Body of pancreas (tissue), 4 donors: Measurements from ENCODE around the gene OR51E1. TPM values are rescaled to one million over a fixed set of nuclear protein-coding genes. Genes with fewer than 3 reads are reported as not detected.

ENCODE experiments used
- ATAC-seq: fragments of 150-250 bp; one replicate; pipeline ENCODE4 v1.9.1; 2016
- DNase-seq, 4 donors: peaks; one replicate each; pipeline ENCODE4 v3.0.0-alpha.2; 2019
- H3K27ac ChIP-seq, 4 donors: fragments of 200-600 bp; sonication (generic); 1 replicate in 3 of 4; 2 replicates in 1 of 4; pipeline versions ENCODE4 v1.5.1 to v1.6.1; 2016 to 2019; ENCODE audit warnings: mild to moderate bottlenecking in 1 of 4, mixed read lengths in 1 of 4, moderate library complexity in 1 of 4
- H3K27me3 ChIP-seq, 2 donors: fragments of 200-600 bp; sonication (generic); one replicate each; pipeline ENCODE4 v1.6.0; 2016; ENCODE audit warnings: mild to moderate bottlenecking in 1 of 2
- H3K36me3 ChIP-seq, 2 donors: fragments of 200-600 bp; sonication (generic); replicated peaks in 1 of 2; 2 replicates each; pipeline ENCODE4 v1.5.1; 2016; ENCODE audit warnings: low read depth in 2 of 2; ENCODE audit not compliant: insufficient read depth in 1 of 2
- H3K4me1 ChIP-seq: fragments of 200-600 bp; sonication (generic); one replicate; pipeline ENCODE4 v1.6.0; 2016
- H3K4me3 ChIP-seq, 2 donors: fragments of 200-600 bp; sonication (generic); 1 replicate in 1 of 2; 2 replicates in 1 of 2; pipeline ENCODE4 v1.5.1; 2016 to 2019
- H3K9me3 ChIP-seq, 3 donors: fragments of 200-600 bp; sonication (generic); 1 replicate in 2 of 3; 2 replicates in 1 of 3; pipeline ENCODE4 v1.5.1; 2016
- POLR2A ChIP-seq, 3 donors: fragments of 450-650 bp; IDR thresholded peaks; one replicate each; pipeline ENCODE4 v1.6.1; 2016; ENCODE audit warnings: antibody characterized with exemption in 3 of 3, mild to moderate bottlenecking in 2 of 3
- WGBS, 2 donors: methylation state at CpG; one replicate each; pipeline ENCODE4 v1.1.5; 2017; 5-methylcytosine and 5-hydroxymethylcytosine counted together
- intact Hi-C: fragments of 100-400 bp; cut with DNase I; formaldehyde crosslinking; loops from one replicate; pipeline ENCODE4 v1.15.1; 2023
- total RNA-seq, 2 donors: library from RNA; depleted of rRNA; stranded (reverse); fragments of >200 nt; gene quantifications; one replicate each; pipeline ENCODE4 v1.1.0, GENCODE V29; 2016
- TF ChIP-seq, protein P1 (sequence below), 7 experiments: fragments of 450-650 bp in 4 of 7; fragments of 200-600 bp in 3 of 7; sonication (generic) in 3 of 7; IDR thresholded peaks; one replicate each; pipeline ENCODE4 v1.5.1; 2016 to 2019; ENCODE audit warnings: antibody characterized with exemption in 7 of 7

The OR51E1 gene
- total RNA-seq, 2 donors from 2014 or later: not detected

- TF ChIP-seq, protein P1, sequence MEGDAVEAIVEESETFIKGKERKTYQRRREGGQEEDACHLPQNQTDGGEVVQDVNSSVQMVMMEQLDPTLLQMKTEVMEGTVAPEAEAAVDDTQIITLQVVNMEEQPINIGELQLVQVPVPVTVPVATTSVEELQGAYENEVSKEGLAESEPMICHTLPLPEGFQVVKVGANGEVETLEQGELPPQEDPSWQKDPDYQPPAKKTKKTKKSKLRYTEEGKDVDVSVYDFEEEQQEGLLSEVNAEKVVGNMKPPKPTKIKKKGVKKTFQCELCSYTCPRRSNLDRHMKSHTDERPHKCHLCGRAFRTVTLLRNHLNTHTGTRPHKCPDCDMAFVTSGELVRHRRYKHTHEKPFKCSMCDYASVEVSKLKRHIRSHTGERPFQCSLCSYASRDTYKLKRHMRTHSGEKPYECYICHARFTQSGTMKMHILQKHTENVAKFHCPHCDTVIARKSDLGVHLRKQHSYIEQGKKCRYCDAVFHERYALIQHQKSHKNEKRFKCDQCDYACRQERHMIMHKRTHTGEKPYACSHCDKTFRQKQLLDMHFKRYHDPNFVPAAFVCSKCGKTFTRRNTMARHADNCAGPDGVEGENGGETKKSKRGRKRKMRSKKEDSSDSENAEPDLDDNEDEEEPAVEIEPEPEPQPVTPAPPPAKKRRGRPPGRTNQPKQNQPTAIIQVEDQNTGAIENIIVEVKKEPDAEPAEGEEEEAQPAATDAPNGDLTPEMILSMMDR (IDR thresholded peaks at IDR 0.05): no peak
- TF ChIP-seq POLR2A (IDR thresholded peaks at IDR 0.05): no peak
- no peaks in the 10 kb centered on the region for H3K4me1 ChIP-seq
- no peak for DNase-seq
- H3K27me3 ChIP-seq: no peaks in the 10 kb centered on the region
- intact Hi-C loops: no loop called here
- H3K27ac ChIP-seq: no peak overlapping the region
- WGBS, 2 donors: 62 to 64% methylated on average over 2 of the region's 2 CpGs
- H3K9me3 ChIP-seq: no peaks in the 10 kb centered on the region
- H3K4me3 ChIP-seq: no peak overlapping the region
- ATAC-seq: no peak
- no peaks in the 10 kb centered on the region for H3K36me3 ChIP-seq
These were observed 39.0 kb downstream of the OR51E1 start for GRCh38 chr11:4682623-4683419.

- Histone ChIP-seq H3K36me3 (no peaks in the 10 kb centered on the region), H3K9me3 (no peaks in the 10 kb centered on the region), H3K4me3 (no peak overlapping the region), H3K4me1 (no peaks in the 10 kb centered on the region), H3K27ac (no peak overlapping the region), H3K27me3 (no peaks in the 10 kb centered on the region)
- intact Hi-C loops: no loop called here
- no peak for ATAC-seq
- 47 to 48% methylated on average over 3 of the region's 3 CpGs for WGBS, 2 donors
- TF ChIP-seq, protein P1 (IDR thresholded peaks at IDR 0.05): no peak
- no peak for TF ChIP-seq POLR2A (IDR thresholded peaks at IDR 0.05)
- DNase-seq: no peak
These were observed 41.0 kb downstream of the OR51E1 start for GRCh38 chr11:4684631-4685285.

DNA sequence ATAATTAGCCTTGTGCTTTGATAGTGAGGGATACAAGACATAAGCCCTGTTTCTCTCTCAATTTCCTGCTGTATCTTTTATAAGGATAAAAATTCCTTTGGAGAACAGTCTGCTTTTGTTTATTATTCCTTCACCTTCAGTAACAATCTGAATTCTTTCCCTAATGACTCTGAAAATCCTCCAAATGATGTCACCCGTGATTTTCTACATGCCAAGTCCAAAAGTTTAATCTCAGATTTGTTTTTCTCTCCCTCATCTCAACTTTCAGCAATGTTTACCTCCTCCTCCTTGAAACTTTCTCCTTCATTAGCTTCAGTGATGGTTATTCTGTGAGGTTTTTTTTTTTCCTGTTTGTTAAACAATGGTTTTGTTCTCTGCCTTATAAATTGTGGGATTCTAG lies 51.7 kb downstream of the OR51E1 start:
- Histone ChIP-seq H3K27me3 (no peaks in the 10 kb centered on the region), H3K4me3 (no peak overlapping the region), H3K27ac (no peak overlapping the region), H3K4me1 (no peaks in the 10 kb centered on the region), H3K36me3 (no peaks in the 10 kb centered on the region), H3K9me3 (no peaks in the 10 kb centered on the region)
- DNase-seq (no peak), ATAC-seq (no peak)
- 3 to 34% methylated on average over 1 of the region's 1 CpG for WGBS, 2 donors
- intact Hi-C loops: no loop called here
- TF ChIP-seq, protein P1 (IDR thresholded peaks at IDR 0.05): no peak
- TF ChIP-seq POLR2A (IDR thresholded peaks at IDR 0.05): no peak

- H3K4me3 ChIP-seq: no peak within 1 kb of the TSS
- H3K9me3 ChIP-seq: no peaks in the 10 kb centered on the region
- no peak for ATAC-seq
- WGBS, 2 donors: 71 to 82% methylated on average over 3 of the region's 3 CpGs
- intact Hi-C loops: no loop called here
- no peaks in the 10 kb centered on the region for H3K27me3 ChIP-seq
- no peaks in the 10 kb centered on the region for H3K36me3 ChIP-seq
- H3K27ac ChIP-seq: no peak within 1 kb of the TSS
- H3K4me1 ChIP-seq: no peaks in the 10 kb centered on the region
- no peak for DNase-seq
- no peak for TF ChIP-seq POLR2A (IDR thresholded peaks at IDR 0.05)
- TF ChIP-seq, protein P1 (IDR thresholded peaks at IDR 0.05): no peak
These were observed 53.8 kb downstream of the OR51E1 start, which contains the start of gene OR51E2 for GRCh38 chr11:4697585-4697984. Gene OR51E2, minus strand, starts transcription at chr11:4697853. Its CDS starts 15,142 bp downstream, at chr11:4682711.
